Loucy (cell line): Measurements from ENCODE around the gene FLT1.

Experiments used
- EZH2phosphoT487 ChIP-seq: fragments of 200-600 bp; IDR thresholded peaks from 2 replicates; pipeline ENCODE4 v1.6.1; 2018; ENCODE audit warnings: antibody characterized with exemption, mild to moderate bottlenecking, moderate library complexity, borderline replicate concordance
- TF ChIP-seq, protein P1 (sequence below): fragments of 200-600 bp; sonication (generic); conservative IDR thresholded peaks from 2 replicates; pipeline ENCODE4 v1.5.1; 2014; ENCODE audit warnings: mild to moderate bottlenecking, antibody characterized with exemption, low read length

DNA sequence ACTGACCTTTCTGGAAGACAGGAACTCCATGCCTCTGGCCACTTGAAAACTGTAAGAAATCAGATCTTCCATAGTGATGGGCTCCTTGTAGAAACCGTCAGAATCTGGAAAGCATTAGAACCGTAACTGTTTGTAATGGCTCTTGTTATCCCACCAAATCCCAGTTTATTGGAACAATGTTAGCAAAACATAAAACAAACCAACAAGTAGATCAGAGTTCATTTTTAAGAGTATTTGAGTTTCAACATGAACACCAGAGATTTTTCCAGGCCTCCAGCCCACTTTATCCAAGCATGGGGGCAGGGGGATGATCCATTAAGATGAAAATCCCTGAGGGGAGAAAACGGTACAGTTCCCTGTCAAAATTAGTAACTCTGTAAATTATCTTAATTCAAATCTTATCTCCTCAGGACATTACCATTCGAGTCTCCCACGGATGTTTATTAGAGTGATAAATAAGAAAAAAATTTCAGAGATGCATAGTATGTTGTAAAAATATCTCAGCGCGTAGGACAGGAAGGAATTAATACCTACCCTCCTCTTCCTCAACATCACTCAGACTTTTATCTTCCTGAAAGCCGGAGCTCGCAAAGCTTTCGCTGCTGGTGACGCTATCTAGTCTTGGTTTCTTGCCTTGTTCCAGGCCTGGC lies 172.5 kb downstream of the FLT1 start:
- TF ChIP-seq, protein P1, sequence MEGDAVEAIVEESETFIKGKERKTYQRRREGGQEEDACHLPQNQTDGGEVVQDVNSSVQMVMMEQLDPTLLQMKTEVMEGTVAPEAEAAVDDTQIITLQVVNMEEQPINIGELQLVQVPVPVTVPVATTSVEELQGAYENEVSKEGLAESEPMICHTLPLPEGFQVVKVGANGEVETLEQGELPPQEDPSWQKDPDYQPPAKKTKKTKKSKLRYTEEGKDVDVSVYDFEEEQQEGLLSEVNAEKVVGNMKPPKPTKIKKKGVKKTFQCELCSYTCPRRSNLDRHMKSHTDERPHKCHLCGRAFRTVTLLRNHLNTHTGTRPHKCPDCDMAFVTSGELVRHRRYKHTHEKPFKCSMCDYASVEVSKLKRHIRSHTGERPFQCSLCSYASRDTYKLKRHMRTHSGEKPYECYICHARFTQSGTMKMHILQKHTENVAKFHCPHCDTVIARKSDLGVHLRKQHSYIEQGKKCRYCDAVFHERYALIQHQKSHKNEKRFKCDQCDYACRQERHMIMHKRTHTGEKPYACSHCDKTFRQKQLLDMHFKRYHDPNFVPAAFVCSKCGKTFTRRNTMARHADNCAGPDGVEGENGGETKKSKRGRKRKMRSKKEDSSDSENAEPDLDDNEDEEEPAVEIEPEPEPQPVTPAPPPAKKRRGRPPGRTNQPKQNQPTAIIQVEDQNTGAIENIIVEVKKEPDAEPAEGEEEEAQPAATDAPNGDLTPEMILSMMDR = no peak
- TF ChIP-seq EZH2phosphoT487 = no peak
